H1 (cell line): ENCODE measurements around the gene DYDC1. TPM values are rescaled to one million over a fixed set of nuclear protein-coding genes. Genes with fewer than 3 reads are reported as not detected.
A peak's percentile ranks its signal among the peaks of the same experiment; 100 is the strongest.

ENCODE experiments used
- CTCF ChIA-PET: fragments of 300-600 bp; sonication (Branson Sonifier 250); formaldehyde crosslinking; loops from one replicate; lab custom pipeline; 2021; ENCODE audit not compliant: partially characterized antibody; lab: Charles Lee
- POLR2A ChIA-PET: fragments of 300-600 bp; sonication (Branson Sonifier 250); formaldehyde crosslinking; loops from one replicate; lab custom pipeline; 2021; ENCODE audit warnings: inconsistent platforms; ENCODE audit not compliant: partially characterized antibody; lab: Charles Lee
- DNase-seq, 2 experiments: peaks; one replicate each; pipeline versions ENCODE4 v3.0.0 to v3.0.0-alpha.2; 2010 to 2022; ENCODE audit warnings: low spot score in 2 of 2, low read depth in 1 of 2, mixed read lengths in 1 of 2
- FAIRE-seq: peaks from 2 replicates; lab custom pipeline; 2011; peaks lifted over from hg19 to GRCh38; lab: Jason Lieb, UNC
- H2AFZ ChIP-seq: 2 replicates; pipeline ENCODE4 v1.8.1; 2012; ENCODE audit warnings: low read length, inconsistent platforms
- H2AK5ac ChIP-seq: 2 replicates; pipeline ENCODE4 v1.6.1; 2013; ENCODE audit warnings: low read depth, low read length
- H2BK120ac ChIP-seq: replicated peaks from 2 replicates; pipeline ENCODE3; 2013; ENCODE audit warnings: low read depth, low read length, inconsistent platforms
- H2BK12ac ChIP-seq: 2 replicates; pipeline ENCODE4 v1.6.1; 2013; ENCODE audit warnings: low read depth, low read length
- H2BK15ac ChIP-seq: 2 replicates; pipeline ENCODE4 v1.6.1; 2013; ENCODE audit warnings: low read length
- H2BK20ac ChIP-seq: 2 replicates; pipeline ENCODE4 v1.6.1; 2013; ENCODE audit warnings: low read length
- H2BK5ac ChIP-seq: 2 replicates; pipeline ENCODE4 v1.6.1; 2013; ENCODE audit warnings: low read depth, low read length
- H3K14ac ChIP-seq: 2 replicates; pipeline ENCODE4 v1.6.1; 2013; ENCODE audit warnings: inconsistent platforms; ENCODE audit not compliant: insufficient read length
- H3K18ac ChIP-seq: 2 replicates; pipeline ENCODE4 v1.6.1; 2013; ENCODE audit warnings: low read length; ENCODE audit errors: extremely low read depth
- H3K23ac ChIP-seq: 2 replicates; pipeline ENCODE4 v1.6.1; 2013; ENCODE audit warnings: inconsistent platforms; ENCODE audit not compliant: insufficient read length
- H3K23me2 ChIP-seq: 2 replicates; pipeline ENCODE4 v1.6.1; 2013; ENCODE audit warnings: low read depth, low read length
- H3K27ac ChIP-seq: 2 replicates; pipeline ENCODE4 v1.6.1; 2011; ENCODE audit warnings: low read depth, low read length, inconsistent platforms
- H3K27me3 ChIP-seq, 4 experiments: replicated peaks in 1 of 4; 1 replicate in 1 of 4; 2 replicates in 3 of 4; pipeline versions ENCODE4 v1.6.1 to v1.8.1; 2011 to 2013; ENCODE audit warnings: low read length in 3 of 4, mild to moderate bottlenecking in 3 of 4, inconsistent platforms in 2 of 4, mixed read lengths in 2 of 4, moderate library complexity in 1 of 4; ENCODE audit not compliant: control insufficient read depth in 3 of 4, insufficient read depth in 3 of 4; ENCODE audit errors: extremely low read depth in 1 of 4
- H3K36me3 ChIP-seq, 4 experiments: 2 replicates each; pipeline versions ENCODE4 v1.6.1 to v1.8.1; 2011 to 2013; ENCODE audit warnings: mild to moderate bottlenecking in 4 of 4, low read length in 3 of 4, moderate library complexity in 2 of 4, control low read depth in 1 of 4, inconsistent platforms in 1 of 4; ENCODE audit not compliant: insufficient read depth in 4 of 4, control insufficient read depth in 2 of 4
- H3K4ac ChIP-seq: replicated peaks from 2 replicates; pipeline ENCODE3; 2013; ENCODE audit warnings: low read length, low read depth, mixed read lengths, inconsistent platforms; ENCODE audit not compliant: insufficient read length
- H3K4me1 ChIP-seq, 4 experiments: replicated peaks in 1 of 4; 1 replicate in 1 of 4; 2 replicates in 3 of 4; pipeline versions ENCODE4 v1.6.1 to v1.8.1; 2011 to 2013; ENCODE audit warnings: low read length in 3 of 4, inconsistent platforms in 2 of 4, mixed read lengths in 1 of 4; ENCODE audit not compliant: insufficient read depth in 4 of 4, control insufficient read depth in 3 of 4
- H3K4me2 ChIP-seq, 2 experiments: 2 replicates each; pipeline versions ENCODE4 v1.6.1 to v1.8.1; 2011 to 2013; ENCODE audit warnings: low read depth in 2 of 2, low read length in 2 of 2, control low read depth in 1 of 2, inconsistent platforms in 1 of 2, mild to moderate bottlenecking in 1 of 2; ENCODE audit not compliant: insufficient read depth in 1 of 2
- H3K4me3 ChIP-seq, 4 experiments: fragments of 200-600, 300-600 bp in 1 of 4; sonication (generic), shearing (Covaris generic), sonication (Bioruptor Twin) in 1 of 4; 2 replicates each; pipeline versions ENCODE4 v1.5.1 to v1.8.1; 2011 to 2016; ENCODE audit warnings: low read length in 4 of 4, low read depth in 3 of 4, control low read depth in 2 of 4, inconsistent platforms in 2 of 4, mild to moderate bottlenecking in 2 of 4, mixed read lengths in 1 of 4, moderate library complexity in 1 of 4; ENCODE audit not compliant: insufficient read depth in 2 of 4; ENCODE audit errors: extremely low read depth in 1 of 4
- H3K56ac ChIP-seq: replicated peaks from 2 replicates; pipeline ENCODE3; 2013; ENCODE audit warnings: low read depth, mild to moderate bottlenecking, mixed read lengths, low read length, inconsistent platforms; ENCODE audit not compliant: insufficient read length
- H3K79me1 ChIP-seq: 2 replicates; pipeline ENCODE4 v1.6.1; 2013; ENCODE audit warnings: low read depth, low read length, control low read depth
- H3K79me2 ChIP-seq, 2 experiments: 2 replicates each; pipeline versions ENCODE4 v1.6.1 to v1.8.1; 2012 to 2013; ENCODE audit warnings: low read length in 2 of 2, mild to moderate bottlenecking in 2 of 2, inconsistent platforms in 1 of 2; ENCODE audit not compliant: insufficient read depth in 2 of 2, control insufficient read depth in 1 of 2
- H3K9ac ChIP-seq, 4 experiments: replicated peaks in 1 of 4; 1 replicate in 1 of 4; 2 replicates in 3 of 4; pipeline versions ENCODE4 v1.6.1 to v1.8.1; 2011 to 2013; ENCODE audit warnings: low read depth in 3 of 4, low read length in 3 of 4, control low read depth in 2 of 4, mild to moderate bottlenecking in 2 of 4, moderate library complexity in 2 of 4, inconsistent platforms in 1 of 4; ENCODE audit errors: extremely low read depth in 1 of 4
- H3K9me3 ChIP-seq, 2 experiments: 2 replicates each; pipeline versions ENCODE4 v1.6.1 to v1.8.1; 2012 to 2013; ENCODE audit warnings: mild to moderate bottlenecking in 2 of 2, moderate library complexity in 2 of 2, control low read depth in 1 of 2, inconsistent platforms in 1 of 2, low read depth in 1 of 2, low read length in 1 of 2, mixed read lengths in 1 of 2; ENCODE audit not compliant: insufficient read depth in 2 of 2
- H4K20me1 ChIP-seq, 2 experiments: replicated peaks in 1 of 2; 2 replicates each; pipeline versions ENCODE3 to v1.8.1; 2011 to 2013; ENCODE audit warnings: inconsistent platforms in 2 of 2, low read length in 2 of 2, mild to moderate bottlenecking in 1 of 2; ENCODE audit not compliant: insufficient read depth in 2 of 2, control insufficient read depth in 1 of 2
- H4K5ac ChIP-seq: 2 replicates; pipeline ENCODE4 v1.6.1; 2013; ENCODE audit warnings: low read length, low read depth, mixed read lengths, inconsistent platforms; ENCODE audit not compliant: insufficient read length
- H4K8ac ChIP-seq: 2 replicates; pipeline ENCODE4 v1.8.0; 2013; ENCODE audit warnings: mild to moderate bottlenecking, moderate library complexity, low read length, inconsistent platforms; ENCODE audit not compliant: insufficient read depth; ENCODE audit errors: extremely low read depth
- H4K91ac ChIP-seq: replicated peaks from 2 replicates; pipeline ENCODE3; 2013; ENCODE audit warnings: low read length, mixed read lengths, inconsistent platforms; ENCODE audit not compliant: insufficient read length
- CEBPB ChIP-seq: IDR thresholded peaks from 2 replicates; pipeline ENCODE4 v1.6.1; 2012; ENCODE audit warnings: low read depth, low read length
- HDAC6 ChIP-seq: IDR thresholded peaks from one replicate; pipeline ENCODE4 v1.7.1; 2012; ENCODE audit warnings: low read depth, mild to moderate bottlenecking, inconsistent platforms, low read length, moderate library complexity
- RBBP5 ChIP-seq: IDR thresholded peaks from 2 replicates; pipeline ENCODE4 v1.7.1; 2012; ENCODE audit warnings: low read depth, mild to moderate bottlenecking, inconsistent platforms, low read length, moderate library complexity, borderline replicate concordance
- WGBS, 2 experiments: shearing (Covaris generic) in 1 of 2; methylation state at CpG; one replicate each; pipeline versions ENCODE4 v1.1.6 to v1.1.7; 2013 to 2015; ENCODE audit warnings: low lambda C conversion rate in 2 of 2, mixed read lengths in 2 of 2, inconsistent platforms in 1 of 2, low coverage in 1 of 2, missing lambda C conversion rate in 1 of 2; ENCODE audit not compliant: insufficient replicate concordance in 2 of 2, insufficient coverage in 1 of 2, insufficient read length in 1 of 2; ENCODE audit errors: extremely low coverage in 1 of 2, missing lambda C conversion rate in 1 of 2; 5-methylcytosine and 5-hydroxymethylcytosine counted together
- polyA plus RNA-seq, 7 experiments: library from polyadenylated mRNA; depleted of rRNA in 3 of 7; stranded (reverse) in 5 of 7; unstranded in 2 of 7; fragments of >200 nt in 5 of 7; fragments of 200-250 nt in 2 of 7; gene quantifications; 1 replicate in 5 of 7; 2 replicates in 1 of 7; 4 replicates in 1 of 7; pipeline versions ENCODE4 v1.2.1 to v1.2.3, GENCODE V29; 2011 to 2013; ENCODE audit warnings: missing spikeins in 2 of 7, mixed read lengths in 2 of 7
- total RNA-seq: library from RNA; stranded (reverse); fragmentation: NEBNext Ultra II Directional; extraction: Animal tissue kit (Norgen Biotek cat#: 25700); gene quantifications from 2 replicates; pipeline ENCODE4 v1.2.1, GENCODE V29; 2021

The DYDC1 gene
- total and polyA plus RNA-seq, 2 of the 8 experiments (the other 6 are each of a cell fraction or from before 2014, with no cell fraction given), result not detected

- no peak overlapping the region for H2BK20ac ChIP-seq
Observed at GRCh38 chr10:80322158-80322557, 34.4 kb downstream of the DYDC1 start.

More at GRCh38 chr10:80322158-80322557, 34.4 kb downstream of the DYDC1 start:
- H4K8ac ChIP-seq, result no peak overlapping the region
- TF ChIP-seq HDAC6, result no peak
- TF ChIP-seq RBBP5, result no peak
- TF ChIP-seq CEBPB, result peak; percentile 53; the same call in 1 of the 2 replicates
- H2AK5ac ChIP-seq, result no peak overlapping the region
- ChIA-PET POLR2A (no interaction called here), CTCF (interaction anchor here (0.6 to 1.3 kb wide), 5 partner anchors 32 to 1247 kb away, joined by 3 to 4 read pairs (median 3); no protein-coding TSS in a partner anchor)
- no peak overlapping the region for H2BK15ac ChIP-seq
- no peak overlapping the region for H3K56ac ChIP-seq
- no peak overlapping the region for H3K4me3 ChIP-seq
- no peak overlapping the region for H4K5ac ChIP-seq
- no peak overlapping the region for H2BK12ac ChIP-seq
- no peaks in the 10 kb centered on the region for H3K79me1 ChIP-seq
- H2BK120ac ChIP-seq, result no peak overlapping the region
- H2AFZ ChIP-seq, result no peak overlapping the region
- no peak overlapping the region for H3K27ac ChIP-seq
- no peak overlapping the region for H4K91ac ChIP-seq
- no peaks in the 10 kb centered on the region for H3K79me2 ChIP-seq
- H3K4me2 ChIP-seq, result no peak overlapping the region
- H3K14ac ChIP-seq, result no peak overlapping the region
- no peak overlapping the region for H3K18ac ChIP-seq
- no peaks in the 10 kb centered on the region for H3K27me3 ChIP-seq
- H3K9me3 ChIP-seq, result no peaks in the 10 kb centered on the region
- H4K20me1 ChIP-seq, result no peaks in the 10 kb centered on the region
- H3K9ac ChIP-seq, result no peak overlapping the region
- H3K23me2 ChIP-seq, result no peaks in the 10 kb centered on the region
- no peak overlapping the region for H2BK5ac ChIP-seq
- H3K23ac ChIP-seq, result no peak overlapping the region
- 92% methylated on average over 2 of the region's 2 CpGs; no CpG with 5 or more reads in 1 of the 2 experiments for WGBS, 2 experiments
- H3K4me1 ChIP-seq, result no peaks in the 10 kb centered on the region
- no peak overlapping the region for H3K4ac ChIP-seq
- DNase-seq, result no peak
- FAIRE-seq, result no peak
- H3K36me3 ChIP-seq, result no peaks in the 10 kb centered on the region
